A673 (cell line): Measurements from ENCODE around the gene USP15. TPM values are rescaled to one million over a fixed set of nuclear protein-coding genes. Genes with fewer than 3 reads are reported as not detected.

Source experiments
- BruUV-seq: library from RNA; stranded (reverse); fragments of 400-500 nt; replicated peaks from 2 replicates; lab custom pipeline; 2021; lab: Mats Ljungman, UMichigan
- CTCF ChIA-PET: fragments of 300-600 bp; sonication (Branson Sonifier 250); formaldehyde crosslinking; loops from one replicate; lab custom pipeline; 2022; ENCODE audit warnings: antibody characterized with exemption; lab: Charles Lee
- POLR2A ChIA-PET: fragments of 300-600 bp; sonication (Branson Sonifier 250); formaldehyde crosslinking; loops from one replicate; lab custom pipeline; 2022; ENCODE audit warnings: antibody characterized with exemption; ENCODE audit not compliant: low non-redundant PET; lab: Charles Lee
- DNase-seq: peaks from one replicate; pipeline ENCODE4 v3.0.0-alpha.2; 2015; ENCODE audit warnings: low spot score
- H3K27ac ChIP-seq: fragments of 200-600 bp; sonication (generic); 2 replicates; pipeline ENCODE4 v1.5.1; 2016; ENCODE audit warnings: mixed run types, low read depth, mild to moderate bottlenecking, mixed read lengths, antibody characterized with exemption, low read length; ENCODE audit not compliant: poor library complexity, severe bottlenecking
- H3K27me3 ChIP-seq: fragments of 200-600 bp; sonication (generic); replicated peaks from 2 replicates; pipeline ENCODE4 v1.6.1; 2017; ENCODE audit warnings: mixed run types, low read depth, mild to moderate bottlenecking, mixed read lengths, antibody characterized with exemption, low read length; ENCODE audit not compliant: insufficient read depth, poor library complexity
- H3K36me3 ChIP-seq: fragments of 200-600 bp; sonication (generic); 2 replicates; pipeline ENCODE4 v1.6.1; 2016; ENCODE audit warnings: mixed run types, mild to moderate bottlenecking, mixed read lengths, antibody characterized with exemption, low read length; ENCODE audit not compliant: insufficient read depth, poor library complexity, severe bottlenecking
- H3K4me1 ChIP-seq: fragments of 200-600 bp; sonication (generic); 2 replicates; pipeline ENCODE4 v1.6.1; 2017; ENCODE audit warnings: mixed run types, mild to moderate bottlenecking, mixed read lengths, antibody characterized with exemption, low read length; ENCODE audit not compliant: insufficient read depth, poor library complexity, severe bottlenecking
- H3K4me3 ChIP-seq: fragments of 200-600 bp; sonication (generic); 2 replicates; pipeline ENCODE4 v1.5.1; 2016; ENCODE audit warnings: low read depth, mixed run types, mild to moderate bottlenecking, mixed read lengths, low read length; ENCODE audit not compliant: poor library complexity, severe bottlenecking
- H3K9me3 ChIP-seq: fragments of 200-600 bp; sonication (generic); 2 replicates; pipeline ENCODE4 v1.6.1; 2016; ENCODE audit warnings: mixed run types, low read depth, mild to moderate bottlenecking, mixed read lengths, antibody characterized with exemption, low read length; ENCODE audit not compliant: poor library complexity, severe bottlenecking
- CTCF ChIP-seq: fragments of 300-800, 200-600 bp; sonication (generic); conservative IDR thresholded peaks from 2 replicates; pipeline ENCODE4 v1.5.1; 2017; ENCODE audit warnings: low read depth, mild to moderate bottlenecking, antibody characterized with exemption, low read length, moderate library complexity, mixed read lengths
- EZH2 ChIP-seq: fragments of 200-600 bp; sonication (generic); IDR thresholded peaks from 2 replicates; pipeline ENCODE4 v1.6.1; 2017; ENCODE audit warnings: borderline replicate concordance, low read depth, mild to moderate bottlenecking, mixed read lengths, antibody characterized with exemption, low read length; ENCODE audit not compliant: poor library complexity, severe bottlenecking
- intact Hi-C: fragments of 100-400 bp; cut with micrococcal nuclease; formaldehyde crosslinking; loops from one replicate; pipeline ENCODE4 v1.10.0; 2022; ENCODE audit not compliant: unreplicated experiment
- total RNA-seq: library from RNA; stranded (reverse); gene quantifications from 2 replicates; pipeline ENCODE4 v1.2.3, GENCODE V29; 2021

The USP15 gene
- total RNA-seq, 1 experiment from 2014 or later, result 61.7 TPM

DNA sequence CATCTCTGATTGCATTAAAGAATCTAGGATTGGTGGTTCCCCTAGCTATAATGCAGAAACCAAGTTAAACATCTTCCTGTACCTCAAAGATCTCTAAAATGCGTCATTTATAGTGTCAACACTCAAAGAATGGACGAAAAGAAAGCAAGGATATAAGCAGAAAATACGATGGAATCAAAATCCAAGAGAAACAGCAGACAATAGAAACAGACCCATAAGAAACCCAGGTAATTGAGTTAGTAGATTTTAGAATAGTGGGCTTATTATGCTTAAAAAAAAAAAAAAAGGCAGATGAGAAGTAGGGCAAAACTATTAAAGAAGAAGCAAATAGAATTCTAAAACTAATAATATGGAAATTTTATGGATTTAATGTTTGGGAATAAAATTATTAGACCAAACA is 44.4 kb downstream of the USP15 start:
- DNase-seq, result no peak
- H3K36me3 ChIP-seq, result peaks cover 35% of the 10 kb centered on the region
- TF ChIP-seq EZH2, result no peak
- TF ChIP-seq CTCF, result no peak
- H3K4me3 ChIP-seq, result no peak overlapping the region
- H3K9me3 ChIP-seq, result peaks cover 10% of the 10 kb centered on the region
- BruUV-seq, result no TSS peak
- H3K4me1 ChIP-seq, result no peaks in the 10 kb centered on the region
- no peaks in the 10 kb centered on the region for H3K27me3 ChIP-seq
- no peak overlapping the region for H3K27ac ChIP-seq
- ChIA-PET CTCF (no interaction called here), POLR2A (interaction anchor here (0.7 kb wide), 1 partner anchor 1659 kb away, joined by 5 read pairs; no protein-coding TSS in a partner anchor)
- intact Hi-C loops, result no loop called here

- ChIA-PET POLR2A (no interaction called here), CTCF (no interaction called here)
- Histone ChIP-seq H3K9me3 (peaks cover 10% of the 10 kb centered on the region), H3K4me3 (no peak overlapping the region), H3K27me3 (no peaks in the 10 kb centered on the region), H3K36me3 (peaks cover 35% of the 10 kb centered on the region), H3K27ac (no peak overlapping the region), H3K4me1 (no peaks in the 10 kb centered on the region)
- intact Hi-C loops, result no loop called here
- no peak for TF ChIP-seq CTCF
- no peak for TF ChIP-seq EZH2
- no peak for DNase-seq
- BruUV-seq, result no TSS peak
Observed at GRCh38 chr12:62305778-62306177, 45.6 kb downstream of the USP15 start.

DNA sequence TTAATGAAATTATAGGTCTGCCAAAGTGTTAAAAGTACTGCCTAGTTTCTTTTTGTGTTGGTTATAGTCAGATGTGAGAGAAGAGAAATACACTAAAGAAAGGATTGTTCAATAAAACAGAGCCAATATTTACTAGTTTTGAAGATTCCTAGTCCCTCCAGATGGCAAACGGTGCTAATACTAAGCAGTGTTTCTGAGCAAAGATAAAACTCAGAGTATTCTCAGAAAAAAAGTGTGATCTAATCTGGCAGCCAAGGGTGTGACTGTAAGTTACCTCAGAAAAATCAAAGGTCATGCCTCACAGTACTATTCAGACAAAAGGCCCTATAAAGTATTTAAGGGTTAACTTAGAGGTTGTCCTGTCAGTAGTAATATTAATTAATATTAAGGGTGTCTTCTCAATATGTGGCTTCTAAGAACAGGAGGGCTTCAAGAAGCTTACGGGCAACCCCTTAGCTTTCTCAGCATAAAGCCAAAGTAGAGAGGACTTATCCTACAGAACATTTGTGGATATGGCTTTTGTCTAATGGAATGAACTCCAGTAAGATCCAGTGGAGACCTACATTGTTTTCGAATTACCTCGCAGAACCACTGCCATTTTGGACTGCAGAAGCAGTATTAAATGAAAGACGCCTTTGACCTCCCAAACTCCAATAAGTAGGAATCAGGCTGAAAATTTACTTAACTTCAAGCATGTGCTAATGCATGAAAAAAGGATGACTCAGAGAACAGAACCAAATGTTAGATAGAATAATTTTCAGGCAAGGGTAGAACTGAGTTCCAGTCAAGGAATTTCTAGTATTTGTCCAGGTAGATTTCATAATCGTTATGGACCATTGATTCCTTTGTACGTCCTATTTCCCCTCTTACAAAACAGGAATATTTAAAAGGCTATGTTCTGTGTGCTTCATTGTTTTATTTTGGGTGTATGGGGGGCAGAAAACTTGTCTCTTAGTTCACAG is 46.6 kb downstream of the USP15 start:
- Histone ChIP-seq H3K4me3 (no peak overlapping the region), H3K27ac (no peak overlapping the region), H3K36me3 (peaks cover 35% of the 10 kb centered on the region), H3K27me3 (no peaks in the 10 kb centered on the region), H3K9me3 (peaks cover 10% of the 10 kb centered on the region), H3K4me1 (no peaks in the 10 kb centered on the region)
- no TSS peak for BruUV-seq
- ChIA-PET CTCF (no interaction called here), POLR2A (no interaction called here)
- DNase-seq, result no peak
- intact Hi-C loops, result no loop called here
- TF ChIP-seq CTCF, result no peak
- TF ChIP-seq EZH2, result no peak
